ENCODE measurements around the gene SRP72. TPM values are rescaled to one million over a fixed set of nuclear protein-coding genes. Genes with fewer than 3 reads are reported as not detected.

SRP72 gene, protein sequence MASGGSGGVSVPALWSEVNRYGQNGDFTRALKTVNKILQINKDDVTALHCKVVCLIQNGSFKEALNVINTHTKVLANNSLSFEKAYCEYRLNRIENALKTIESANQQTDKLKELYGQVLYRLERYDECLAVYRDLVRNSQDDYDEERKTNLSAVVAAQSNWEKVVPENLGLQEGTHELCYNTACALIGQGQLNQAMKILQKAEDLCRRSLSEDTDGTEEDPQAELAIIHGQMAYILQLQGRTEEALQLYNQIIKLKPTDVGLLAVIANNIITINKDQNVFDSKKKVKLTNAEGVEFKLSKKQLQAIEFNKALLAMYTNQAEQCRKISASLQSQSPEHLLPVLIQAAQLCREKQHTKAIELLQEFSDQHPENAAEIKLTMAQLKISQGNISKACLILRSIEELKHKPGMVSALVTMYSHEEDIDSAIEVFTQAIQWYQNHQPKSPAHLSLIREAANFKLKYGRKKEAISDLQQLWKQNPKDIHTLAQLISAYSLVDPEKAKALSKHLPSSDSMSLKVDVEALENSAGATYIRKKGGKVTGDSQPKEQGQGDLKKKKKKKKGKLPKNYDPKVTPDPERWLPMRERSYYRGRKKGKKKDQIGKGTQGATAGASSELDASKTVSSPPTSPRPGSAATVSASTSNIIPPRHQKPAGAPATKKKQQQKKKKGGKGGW
- total RNA-seq: 72.0 and 83.7 TPM in 2 replicates

DNA sequence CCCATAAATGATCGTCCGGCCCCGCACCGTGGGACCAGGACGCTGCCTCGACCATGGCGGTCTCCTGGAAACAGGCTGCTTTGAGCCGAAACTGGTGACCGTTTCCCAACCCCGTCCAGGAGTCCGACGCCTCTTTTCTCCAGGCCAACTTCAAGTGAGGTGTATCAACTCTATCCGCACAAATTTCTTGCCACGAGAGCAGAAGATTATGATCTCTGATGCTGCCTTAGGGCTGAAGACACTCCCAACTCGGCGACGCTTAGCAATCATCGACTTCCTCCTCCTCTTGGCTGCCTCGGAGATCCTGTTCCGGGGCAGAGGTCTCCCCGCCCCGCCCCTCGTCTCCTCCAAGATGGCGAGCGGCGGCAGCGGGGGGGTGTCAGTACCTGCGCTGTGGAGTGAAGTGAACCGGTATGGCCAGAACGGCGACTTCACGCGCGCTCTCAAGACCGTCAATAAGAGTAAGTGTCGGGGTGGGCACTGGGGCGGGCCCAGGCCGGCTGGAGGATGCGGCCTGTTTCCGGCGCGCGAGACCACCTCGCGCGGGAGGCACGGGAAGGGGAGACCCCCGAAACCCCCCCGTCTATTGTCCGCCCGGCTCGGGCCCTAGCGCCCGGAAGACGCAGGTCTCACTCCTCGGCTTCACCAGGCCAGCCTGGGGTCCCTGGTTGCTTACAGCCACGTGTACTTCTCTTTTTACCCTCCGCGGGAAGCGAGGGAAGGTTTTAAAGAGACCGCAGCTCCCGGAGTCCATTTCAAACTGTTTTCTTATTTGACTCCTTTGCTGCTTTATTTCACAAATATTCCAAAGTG is at the start of gene SRP72:
Gene SRP72 (plus strand): TSS at position 334 of the 813 bp plus-strand sequence. CDS start 19 bp downstream, at position 353.
- Histone ChIP-seq H3K4me1 (ENCODE audit: insufficient read depth, low read length) (peaks cover 22% of the 10 kb centered on the region), H4K20me1 (ENCODE audit: insufficient read depth, low read length) (peaks cover 13% of the 10 kb centered on the region), H3K4me2 (ENCODE audit: insufficient read depth, low read length) (peak within 1 kb of the TSS; percentile 97), H3K27ac (ENCODE audit: low read depth, low read length) (peak within 1 kb of the TSS; percentile 99), H3K79me2 (ENCODE audit: insufficient read depth, low read length) (peaks cover 72% of the 10 kb centered on the region), H2AFZ (ENCODE audit: low read length) (peak within 1 kb of the TSS; percentile 94), H3K4me3 (ENCODE audit: insufficient read depth, low read length) (peak within 1 kb of the TSS; percentile 86), H3K27me3 (ENCODE audit: insufficient read depth, low read length) (no peaks in the 10 kb centered on the region), H3K36me3 (ENCODE audit: insufficient read depth, low read length) (peaks cover 38% of the 10 kb centered on the region), H3K9me3 (ENCODE audit: low read depth, low read length) (no peaks in the 10 kb centered on the region)
- no peak for TF ChIP-seq CTCF (IDR thresholded peaks at IDR 0.05; ENCODE audit: extremely low read depth, low read depth, low read length)
- peak; percentile 94 for DNase-seq (ENCODE audit: insufficient read length, low spot score, missing footprints)

DNA sequence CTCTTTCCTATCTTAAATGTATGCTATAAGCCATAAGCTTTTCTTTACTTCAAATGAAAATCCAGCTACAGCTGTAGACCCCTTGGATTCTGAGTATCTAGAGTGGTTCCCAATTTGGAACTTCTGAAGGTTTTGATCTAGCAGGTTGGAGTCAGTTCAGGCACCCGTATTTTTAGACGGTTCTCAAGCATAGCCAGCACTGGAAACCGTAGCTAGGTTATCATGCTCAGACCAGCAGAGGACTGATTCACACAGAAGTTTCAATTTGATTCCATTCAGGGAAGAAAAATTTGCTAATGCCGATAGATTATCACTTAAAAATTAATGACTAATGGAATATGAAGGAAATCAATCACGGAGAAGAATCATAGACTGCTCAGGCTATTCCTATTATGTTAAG is 43.2 kb upstream of the SRP72 start:
- Histone ChIP-seq H4K20me1 (ENCODE audit: insufficient read depth, low read length) (no peaks in the 10 kb centered on the region), H3K4me2 (ENCODE audit: insufficient read depth, low read length) (no peak overlapping the region), H3K79me2 (ENCODE audit: insufficient read depth, low read length) (peaks cover 59% of the 10 kb centered on the region), H3K9me3 (ENCODE audit: low read depth, low read length) (no peaks in the 10 kb centered on the region), H3K27me3 (ENCODE audit: insufficient read depth, low read length) (no peaks in the 10 kb centered on the region), H2AFZ (ENCODE audit: low read length) (no peak overlapping the region), H3K27ac (ENCODE audit: low read depth, low read length) (no peak overlapping the region), H3K36me3 (ENCODE audit: insufficient read depth, low read length) (no peaks in the 10 kb centered on the region), H3K4me3 (ENCODE audit: insufficient read depth, low read length) (no peak overlapping the region), H3K4me1 (ENCODE audit: insufficient read depth, low read length) (no peaks in the 10 kb centered on the region)
- DNase-seq (ENCODE audit: insufficient read length, low spot score, missing footprints): no peak
- TF ChIP-seq CTCF (IDR thresholded peaks at IDR 0.05; ENCODE audit: extremely low read depth, low read depth, low read length): no peak

DNA sequence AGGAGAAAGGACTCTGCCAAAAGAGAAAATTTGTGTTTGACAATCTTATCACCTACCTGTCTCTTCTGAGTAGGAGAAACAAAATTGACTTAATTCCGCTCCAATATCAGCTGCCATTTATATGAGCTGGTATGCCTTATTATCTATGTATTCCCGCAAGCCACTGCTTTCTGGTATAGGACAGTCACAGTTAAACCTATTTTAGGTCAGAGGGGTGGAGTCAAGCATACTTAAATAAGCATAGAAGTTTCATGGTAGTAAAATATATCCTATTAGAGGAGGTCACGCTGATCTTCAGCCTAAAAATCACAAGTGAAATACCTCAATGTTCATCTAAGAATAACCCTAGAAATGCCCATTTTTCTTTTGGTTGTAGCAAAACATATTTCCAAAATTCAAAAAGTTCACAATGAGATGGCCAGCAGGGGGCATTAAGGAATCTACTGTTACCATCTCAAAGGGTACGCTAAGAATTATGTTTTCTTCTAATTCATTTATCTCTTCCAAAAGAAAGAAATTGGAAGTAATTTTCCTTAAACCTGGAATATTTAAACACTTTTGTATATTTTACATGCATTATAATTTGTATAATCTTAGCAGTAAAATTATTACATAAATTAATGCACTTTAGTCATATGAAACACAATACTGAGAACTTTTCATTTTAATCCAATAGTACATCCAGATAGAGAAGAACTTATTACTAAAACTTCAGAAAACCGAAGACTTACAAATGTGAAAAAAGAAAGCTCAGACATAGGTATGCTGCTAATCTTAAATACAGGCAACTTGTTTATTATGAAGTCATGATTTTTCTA is 42.5 kb upstream of the SRP72 start:
- H3K27ac ChIP-seq (ENCODE audit: low read depth, low read length): no peak overlapping the region
- peak; percentile 72 for TF ChIP-seq CTCF (IDR thresholded peaks at IDR 0.05; ENCODE audit: extremely low read depth, low read depth, low read length)
- DNase-seq (ENCODE audit: insufficient read length, low spot score, missing footprints): peak; percentile 52
- H3K4me2 ChIP-seq (ENCODE audit: insufficient read depth, low read length): no peak overlapping the region
- H3K79me2 ChIP-seq (ENCODE audit: insufficient read depth, low read length): peaks cover 59% of the 10 kb centered on the region
- no peaks in the 10 kb centered on the region for H3K4me1 ChIP-seq (ENCODE audit: insufficient read depth, low read length)
- no peaks in the 10 kb centered on the region for H4K20me1 ChIP-seq (ENCODE audit: insufficient read depth, low read length)
- no peak overlapping the region for H3K4me3 ChIP-seq (ENCODE audit: insufficient read depth, low read length)
- H2AFZ ChIP-seq (ENCODE audit: low read length): no peak overlapping the region
- no peaks in the 10 kb centered on the region for H3K36me3 ChIP-seq (ENCODE audit: insufficient read depth, low read length)
- no peaks in the 10 kb centered on the region for H3K9me3 ChIP-seq (ENCODE audit: low read depth, low read length)
- H3K27me3 ChIP-seq (ENCODE audit: insufficient read depth, low read length): no peaks in the 10 kb centered on the region
